HG03196 (cell line): ENCODE measurements around the gene SERPINB13.
"Not testable (repeated sequence)": the region's sequence is repeated elsewhere in the genome, so short reads cannot be mapped to it uniquely, and the experiment has no call there.

Source experiments
- ATAC-seq: cut with Tn5 transposase; IDR thresholded peaks from one replicate; pipeline ENCODE4 v1.9.1; 2021; ENCODE audit not compliant: unreplicated experiment

SERPINB13 gene

DNA sequence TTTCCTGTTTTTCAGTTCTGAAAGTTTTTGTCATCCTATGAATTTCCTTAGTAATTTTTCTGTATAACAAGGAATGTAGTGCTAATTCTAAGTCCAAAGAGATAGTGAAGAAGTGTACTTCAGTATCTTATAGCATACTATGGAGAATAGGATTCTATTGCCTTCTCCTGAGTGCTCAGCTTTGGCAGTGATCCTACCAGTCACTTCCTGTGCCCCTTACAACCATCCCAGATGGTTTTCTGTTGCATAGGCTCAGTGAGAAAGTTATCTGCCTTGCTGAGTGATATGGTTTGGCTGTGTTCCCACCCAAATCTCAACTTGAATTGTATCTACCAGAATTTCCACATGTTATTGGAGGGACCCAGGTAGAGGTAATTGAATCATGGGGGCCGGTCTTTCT lies 57.6 kb downstream of the SERPINB13 start:
- ATAC-seq = not testable (repeated sequence)

DNA sequence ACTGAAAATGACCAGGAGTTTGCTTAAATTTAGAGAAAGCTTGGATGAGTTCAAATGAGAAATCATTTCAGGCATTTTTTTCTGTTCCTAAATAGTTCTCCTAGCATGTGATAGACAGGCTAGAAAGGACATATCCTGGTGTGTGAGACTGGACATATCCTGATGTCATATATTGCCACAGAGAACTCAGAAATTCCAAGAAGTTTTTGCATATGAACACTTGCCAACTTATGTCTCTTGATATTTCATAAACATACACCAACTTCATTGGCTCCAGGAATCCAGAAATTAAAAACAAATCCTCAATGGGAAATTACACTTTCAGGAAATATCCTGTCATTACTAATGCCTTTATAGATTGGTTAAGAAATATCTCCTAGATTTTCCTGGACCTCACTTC lies 59.8 kb downstream of the SERPINB13 start:
- no peak for ATAC-seq

DNA sequence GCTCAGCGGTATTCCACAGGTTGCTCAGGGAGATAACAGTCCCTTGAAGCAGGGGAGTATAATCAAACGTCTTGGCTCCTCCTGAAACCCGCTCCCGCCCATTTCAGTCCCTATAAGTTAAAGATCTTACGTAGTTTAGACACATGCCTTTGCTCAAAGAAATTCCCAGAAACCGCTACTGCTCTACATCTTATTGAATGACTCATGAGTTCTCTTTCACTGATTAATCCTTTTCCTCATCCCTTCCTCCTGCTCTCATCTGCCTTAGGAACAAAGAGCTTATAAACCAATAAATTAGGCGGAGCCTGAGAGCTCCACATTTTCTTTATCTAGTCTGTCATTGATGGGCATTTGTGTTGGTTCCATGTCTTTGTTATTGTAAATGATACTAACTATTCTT lies 61.1 kb downstream of the SERPINB13 start:
- no peak for ATAC-seq
